Neutrophil (primary cell): ENCODE results near the gene DPYSL3.

Source experiments
- H3K27ac ChIP-seq: fragments of 200-600 bp; sonication (generic); 2 replicates; pipeline ENCODE4 v1.5.1; 2016; ENCODE audit warnings: mild to moderate bottlenecking, moderate library complexity
- H3K27me3 ChIP-seq: fragments of 200-600 bp; sonication (generic); 2 replicates; pipeline ENCODE4 v1.6.0; 2016; ENCODE audit warnings: mild to moderate bottlenecking
- H3K36me3 ChIP-seq: fragments of 200-600 bp; sonication (generic); 2 replicates; pipeline ENCODE4 v1.5.1; 2017
- H3K4me1 ChIP-seq, 2 experiments: fragments of 200-600 bp in 1 of 2; sonication (generic) in 1 of 2; 1 replicate in 1 of 2; 2 replicates in 1 of 2; pipeline versions ENCODE4 v1.5.1 to v1.6.1; 2013 to 2016; ENCODE audit warnings: low read depth in 1 of 2, low read length in 1 of 2, mild to moderate bottlenecking in 1 of 2, moderate library complexity in 1 of 2; ENCODE audit not compliant: control insufficient read depth in 1 of 2, insufficient read depth in 1 of 2
- H3K4me3 ChIP-seq, 2 experiments: fragments of 200-600 bp in 1 of 2; sonication (generic) in 1 of 2; 1 replicate in 1 of 2; 2 replicates in 1 of 2; pipeline ENCODE4 v1.5.1; 2013 to 2016; ENCODE audit warnings: low read depth in 1 of 2, low read length in 1 of 2, mild to moderate bottlenecking in 1 of 2, moderate library complexity in 1 of 2
- H3K9me3 ChIP-seq: fragments of 200-600 bp; sonication (generic); 2 replicates; pipeline ENCODE4 v1.5.1; 2016
- CTCF ChIP-seq: fragments of 200-600 bp; sonication (generic); IDR thresholded peaks from 2 replicates; pipeline ENCODE4 v1.5.1; 2016; ENCODE audit warnings: antibody characterized with exemption

DPYSL3 gene

DNA sequence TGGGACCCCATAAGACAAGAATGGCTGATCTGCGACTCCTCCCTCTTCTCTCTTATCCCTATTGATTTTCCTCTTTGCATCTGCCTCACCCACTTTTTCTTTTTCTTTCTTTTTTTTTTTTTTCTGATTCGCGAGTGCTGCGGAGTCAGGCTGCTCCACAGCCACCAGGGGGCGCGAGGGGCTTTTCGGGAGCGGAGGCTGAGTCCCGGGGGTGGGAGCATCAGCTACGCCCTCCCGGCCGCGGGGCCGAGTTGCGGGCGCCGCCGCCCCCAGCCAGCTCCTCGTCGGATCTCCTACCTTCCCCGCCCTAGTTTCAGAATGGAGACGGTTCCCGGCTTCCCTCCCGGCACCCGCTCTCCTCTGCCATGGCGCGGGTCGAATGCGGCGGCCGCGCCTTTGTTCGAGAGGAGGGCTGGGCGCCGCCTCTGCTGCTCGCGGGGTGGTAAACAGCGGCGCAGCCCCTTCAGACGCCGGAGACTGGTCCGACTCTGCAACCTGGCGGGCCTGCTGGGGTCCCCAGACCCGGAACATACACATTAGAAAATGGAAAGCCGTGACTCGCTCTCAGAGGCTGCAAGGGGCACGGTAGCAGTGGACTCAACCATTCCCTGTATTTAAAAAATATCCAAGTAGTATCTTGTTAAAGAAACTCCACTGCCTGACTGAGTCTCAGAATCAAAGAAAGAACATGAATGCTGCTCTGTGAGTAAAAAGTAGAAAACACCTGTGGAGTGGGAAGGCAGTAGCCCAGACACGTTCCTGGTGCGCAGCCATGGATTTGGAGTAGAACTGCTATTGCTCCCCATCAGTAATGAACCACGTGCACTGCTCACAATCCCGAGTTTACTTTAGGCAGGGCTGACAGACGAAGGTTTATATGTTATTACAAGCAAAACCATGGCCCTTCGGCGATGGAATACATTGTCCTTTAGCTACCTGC lies 55.7 kb downstream of the DPYSL3 start:
- H3K27me3 ChIP-seq, result peaks cover 79% of the 10 kb centered on the region
- H3K27ac ChIP-seq, result no peak overlapping the region
- peaks cover 15 to 19% of the 10 kb centered on the region in 2 experiments for H3K4me1 ChIP-seq
- peak; percentile 41 for TF ChIP-seq CTCF
- H3K4me3 ChIP-seq, result peak overlapping the region; percentile 50 to 60
- no peaks in the 10 kb centered on the region for H3K36me3 ChIP-seq
- no peaks in the 10 kb centered on the region for H3K9me3 ChIP-seq

DNA sequence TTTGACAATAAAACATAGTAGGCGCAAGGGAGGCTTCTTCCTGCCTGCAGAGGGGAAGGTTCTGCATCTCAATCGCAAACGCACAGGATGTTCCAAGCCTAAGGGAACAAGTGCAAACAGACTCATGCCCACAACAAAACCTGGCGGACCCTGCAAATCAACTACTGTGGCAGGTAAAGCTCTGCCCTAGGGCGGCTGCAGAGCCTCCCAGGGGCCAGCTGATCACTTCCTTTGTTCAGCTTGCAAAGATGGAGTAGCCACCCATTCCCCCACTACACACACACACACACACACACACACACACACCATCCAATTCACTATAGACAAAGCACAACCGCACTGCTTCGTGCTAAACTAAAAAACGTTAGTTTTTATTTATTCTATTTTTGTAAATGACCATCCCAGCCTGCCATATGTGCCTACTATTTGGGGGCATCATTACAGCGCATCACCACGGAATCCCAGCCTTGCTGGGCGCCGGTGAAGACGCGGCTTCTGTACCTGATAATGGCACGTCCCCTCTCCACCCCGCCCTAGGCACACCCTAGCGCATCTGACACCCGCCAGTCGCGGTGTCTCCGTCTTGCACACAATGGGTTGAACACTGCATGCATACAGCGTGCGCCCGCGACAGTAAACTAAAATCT lies 57.6 kb downstream of the DPYSL3 start:
- no peak overlapping the region for H3K27ac ChIP-seq
- TF ChIP-seq CTCF, result no peak
- no peaks in the 10 kb centered on the region for H3K36me3 ChIP-seq
- H3K4me1 ChIP-seq, result peaks cover 15 to 19% of the 10 kb centered on the region in 2 experiments
- H3K9me3 ChIP-seq, result no peaks in the 10 kb centered on the region
- peaks cover 73% of the 10 kb centered on the region for H3K27me3 ChIP-seq
- H3K4me3 ChIP-seq, result peak overlapping the region in 1 of 2 experiments; percentile 60

DNA sequence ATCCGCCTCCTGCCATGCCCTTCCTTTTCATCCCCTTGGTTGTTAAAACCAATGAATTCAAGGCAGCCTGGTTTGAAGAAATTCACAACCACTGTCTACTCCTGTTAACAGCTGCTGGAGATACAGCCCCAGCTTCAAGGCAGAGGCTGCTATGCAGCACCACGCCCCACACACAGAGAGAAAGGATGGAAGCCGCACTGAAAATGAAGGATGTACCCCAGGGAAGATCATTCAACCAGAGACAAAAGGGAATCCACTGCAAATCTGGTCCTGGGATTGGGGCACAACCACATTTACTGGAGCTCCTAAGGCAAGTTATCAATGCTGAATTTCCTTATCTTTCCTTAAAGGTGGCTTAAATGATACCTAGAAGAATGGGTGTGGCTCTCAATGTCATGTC lies 58.7 kb downstream of the DPYSL3 start:
- no peak overlapping the region for H3K27ac ChIP-seq
- no peak for TF ChIP-seq CTCF
- no peaks in the 10 kb centered on the region for H3K36me3 ChIP-seq
- peaks cover 62% of the 10 kb centered on the region for H3K27me3 ChIP-seq
- H3K9me3 ChIP-seq, result no peaks in the 10 kb centered on the region
- peaks cover 15 to 19% of the 10 kb centered on the region in 2 experiments for H3K4me1 ChIP-seq
- H3K4me3 ChIP-seq, result no peak overlapping the region

DNA sequence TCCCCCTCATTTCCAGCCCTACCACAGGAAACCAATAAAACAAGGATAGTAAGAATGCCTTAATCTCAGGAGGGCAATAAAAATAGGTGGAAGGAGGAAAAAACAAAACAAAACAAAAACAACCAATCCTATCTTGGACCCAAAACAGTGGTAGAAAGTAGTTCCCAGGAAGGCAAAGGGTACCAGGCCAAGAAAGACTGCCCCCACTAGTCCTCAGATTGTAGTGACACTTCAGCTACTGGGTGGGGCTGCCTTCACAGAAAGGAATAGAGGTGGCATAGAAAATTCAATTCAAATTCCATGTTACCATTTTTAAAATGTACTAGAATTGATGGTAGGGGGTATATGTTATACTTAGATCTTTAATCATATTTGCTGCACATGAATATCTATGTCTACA lies 59.3 kb downstream of the DPYSL3 start:
- Histone ChIP-seq H3K4me1 (peaks cover 15 to 19% of the 10 kb centered on the region in 2 experiments), H3K27me3 (peaks cover 57% of the 10 kb centered on the region), H3K36me3 (no peaks in the 10 kb centered on the region), H3K4me3 (no peak overlapping the region), H3K9me3 (no peaks in the 10 kb centered on the region), H3K27ac (no peak overlapping the region)
- TF ChIP-seq CTCF, result no peak

DNA sequence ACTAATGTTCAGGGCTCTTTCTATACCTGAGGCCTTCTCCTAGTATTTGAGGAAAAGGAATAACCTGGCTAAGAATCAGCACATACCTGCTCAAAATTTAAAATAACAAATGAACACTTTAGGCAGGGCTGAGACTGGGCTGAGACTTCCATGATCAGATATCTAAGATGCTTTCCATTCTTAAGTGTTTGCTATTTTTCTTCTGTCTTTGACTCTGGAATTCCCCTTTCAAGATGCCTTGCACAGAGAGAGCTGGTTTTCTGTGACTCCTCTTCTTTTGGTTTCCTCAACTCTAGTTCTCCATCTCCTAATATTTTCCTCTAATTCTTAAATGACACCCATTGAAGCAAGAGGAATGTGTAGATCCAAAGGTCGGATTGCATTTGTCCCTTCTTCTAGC lies 61.1 kb downstream of the DPYSL3 start:
- no peak for TF ChIP-seq CTCF
- H3K4me3 ChIP-seq, result no peak overlapping the region
- H3K27ac ChIP-seq, result no peak overlapping the region
- H3K36me3 ChIP-seq, result no peaks in the 10 kb centered on the region
- peaks cover 11 to 13% of the 10 kb centered on the region in 2 experiments for H3K4me1 ChIP-seq
- peaks cover 38% of the 10 kb centered on the region for H3K27me3 ChIP-seq
- no peaks in the 10 kb centered on the region for H3K9me3 ChIP-seq
